Psoas muscle (tissue), 8 donors: Measurements from ENCODE around the gene EIF4G2. TPM values are rescaled to one million over a fixed set of nuclear protein-coding genes. Genes with fewer than 3 reads are reported as not detected.

Experiments
- ATAC-seq, 4 donors: fragments of 200-7000 bp; cut with Tn5 transposase; one replicate each; pipeline ENCODE4 v1.9.1; 2020; ENCODE audit warnings: moderate library complexity in 3 of 4, mild to moderate bottlenecking in 2 of 4
- DNase-seq, 2 donors: peaks; one replicate each; pipeline ENCODE4 v3.0.0-alpha.2; 2020
- H3K27ac ChIP-seq: fragments of 200-600 bp; one replicate; pipeline ENCODE4 v1.8.0; 2022
- H3K27me3 ChIP-seq, 3 donors: fragments of 200-600 bp in 1 of 3; one replicate each; pipeline versions ENCODE4 v1.6.1 to v1.8.0; 2013 to 2022; ENCODE audit warnings: low read length in 2 of 3, mild to moderate bottlenecking in 2 of 3, moderate library complexity in 1 of 3; ENCODE audit not compliant: insufficient read depth in 3 of 3
- H3K36me3 ChIP-seq, 2 donors: fragments of 200-600 bp in 1 of 2; one replicate each; pipeline versions ENCODE4 v1.6.1 to v1.8.0; 2013 to 2022; ENCODE audit warnings: low read depth in 1 of 2, mild to moderate bottlenecking in 1 of 2, moderate library complexity in 1 of 2; ENCODE audit not compliant: insufficient read depth in 1 of 2
- H3K4me1 ChIP-seq: fragments of 200-600 bp; one replicate; pipeline ENCODE4 v1.8.0; 2022
- H3K4me3 ChIP-seq: fragments of 200-600 bp; one replicate; pipeline ENCODE4 v1.8.0; 2022; ENCODE audit warnings: mild to moderate bottlenecking
- H3K9me3 ChIP-seq: fragments of 200-600 bp; one replicate; pipeline ENCODE4 v1.8.0; 2022
- WGBS, 3 donors: extraction: QIAGEN DNeasy Blood & Tissue Kit; methylation state at CpG; one replicate each; pipeline versions ENCODE4 v1.1.6 to v1.1.7; 2013; 5-methylcytosine and 5-hydroxymethylcytosine counted together
- intact Hi-C, 2 donors: fragments of 100-400 bp; cut with DNase I; formaldehyde crosslinking; loops; one replicate each; pipeline versions ENCODE4 v1.11.0 to v1.14.2; 2022
- polyA plus RNA-seq, 3 donors: library from polyadenylated mRNA; stranded (reverse); fragments of 200-250 nt; gene quantifications; one replicate each; pipeline ENCODE4 v1.2.3, GENCODE V29; 2013
- total RNA-seq, 4 donors: library from RNA; stranded (reverse); fragmentation: NEBNext Ultra II Directional in 2 of 4; extraction: Animal tissue kit (Norgen Biotek cat#: 25700) in 2 of 4; gene quantifications; one replicate each; pipeline versions ENCODE4 v1.2.1 to v1.2.4, GENCODE V29; 2021 to 2023
- TF ChIP-seq, protein P1 (sequence below): fragments of 200-600 bp; IDR thresholded peaks from one replicate; pipeline ENCODE4 v1.8.0; 2022; ENCODE audit warnings: antibody characterized with exemption
- donor health status: healthy with polysubstance abuse.
- donor health status: DM: no; HTN: no; CAD: no; lungs with moderate emphysema.
- donor health status: Bipolar disorder and iron deficiency.
- donor health status: healthy.
- donor health status: DM: yes; HTN: yes; CAD: no.
- donor health status: DM: no; HTN: no; CAD: no.
- donor health status: DM: no; HTN: no; CAD: no.
- donor health status: DM: yes; HTN: yes; CAD: no.

Gene EIF4G2
- total and polyA plus RNA-seq, 7 donors: 308 to 809 (median 670) TPM

DNA sequence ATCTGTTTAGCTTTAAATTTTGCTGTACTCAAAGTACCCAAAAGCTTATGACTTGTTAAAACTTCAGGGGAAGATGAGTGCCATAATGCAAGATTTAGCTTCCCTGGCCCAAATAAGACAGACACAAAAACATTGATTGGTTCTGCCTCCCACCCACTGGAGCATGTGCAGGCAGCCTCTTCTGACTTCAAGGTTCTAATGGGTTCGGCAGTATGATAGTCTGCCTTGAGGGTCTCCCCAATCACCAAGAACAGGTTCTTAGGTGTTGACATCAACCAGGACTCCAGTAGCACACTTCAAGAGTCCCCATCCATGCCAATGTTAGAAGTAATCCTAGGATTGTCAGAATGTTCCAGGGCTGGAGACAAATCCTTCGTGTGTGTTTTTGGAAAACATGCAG lies 12.5 kb downstream of the EIF4G2 start:
- WGBS, 3 donors: 27 to 43% (median 31%) methylated on average over 2 of the region's 2 CpGs
- peaks cover 7% of the 10 kb centered on the region for H3K4me1 ChIP-seq
- no peak for ATAC-seq
- intact Hi-C loops: loop anchor here in 1 of 2 donors (10.0 kb wide), 1 partner anchor 989 kb away; no protein-coding TSS in a partner anchor
- peaks cover 26 to 59% of the 10 kb centered on the region in 2 donors for H3K36me3 ChIP-seq
- H3K9me3 ChIP-seq: no peaks in the 10 kb centered on the region
- no peaks in the 10 kb centered on the region for H3K27me3 ChIP-seq
- H3K27ac ChIP-seq: no peak overlapping the region
- TF ChIP-seq, protein P1, sequence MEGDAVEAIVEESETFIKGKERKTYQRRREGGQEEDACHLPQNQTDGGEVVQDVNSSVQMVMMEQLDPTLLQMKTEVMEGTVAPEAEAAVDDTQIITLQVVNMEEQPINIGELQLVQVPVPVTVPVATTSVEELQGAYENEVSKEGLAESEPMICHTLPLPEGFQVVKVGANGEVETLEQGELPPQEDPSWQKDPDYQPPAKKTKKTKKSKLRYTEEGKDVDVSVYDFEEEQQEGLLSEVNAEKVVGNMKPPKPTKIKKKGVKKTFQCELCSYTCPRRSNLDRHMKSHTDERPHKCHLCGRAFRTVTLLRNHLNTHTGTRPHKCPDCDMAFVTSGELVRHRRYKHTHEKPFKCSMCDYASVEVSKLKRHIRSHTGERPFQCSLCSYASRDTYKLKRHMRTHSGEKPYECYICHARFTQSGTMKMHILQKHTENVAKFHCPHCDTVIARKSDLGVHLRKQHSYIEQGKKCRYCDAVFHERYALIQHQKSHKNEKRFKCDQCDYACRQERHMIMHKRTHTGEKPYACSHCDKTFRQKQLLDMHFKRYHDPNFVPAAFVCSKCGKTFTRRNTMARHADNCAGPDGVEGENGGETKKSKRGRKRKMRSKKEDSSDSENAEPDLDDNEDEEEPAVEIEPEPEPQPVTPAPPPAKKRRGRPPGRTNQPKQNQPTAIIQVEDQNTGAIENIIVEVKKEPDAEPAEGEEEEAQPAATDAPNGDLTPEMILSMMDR: no peak
- DNase-seq: no peak
- no peak overlapping the region for H3K4me3 ChIP-seq

DNA sequence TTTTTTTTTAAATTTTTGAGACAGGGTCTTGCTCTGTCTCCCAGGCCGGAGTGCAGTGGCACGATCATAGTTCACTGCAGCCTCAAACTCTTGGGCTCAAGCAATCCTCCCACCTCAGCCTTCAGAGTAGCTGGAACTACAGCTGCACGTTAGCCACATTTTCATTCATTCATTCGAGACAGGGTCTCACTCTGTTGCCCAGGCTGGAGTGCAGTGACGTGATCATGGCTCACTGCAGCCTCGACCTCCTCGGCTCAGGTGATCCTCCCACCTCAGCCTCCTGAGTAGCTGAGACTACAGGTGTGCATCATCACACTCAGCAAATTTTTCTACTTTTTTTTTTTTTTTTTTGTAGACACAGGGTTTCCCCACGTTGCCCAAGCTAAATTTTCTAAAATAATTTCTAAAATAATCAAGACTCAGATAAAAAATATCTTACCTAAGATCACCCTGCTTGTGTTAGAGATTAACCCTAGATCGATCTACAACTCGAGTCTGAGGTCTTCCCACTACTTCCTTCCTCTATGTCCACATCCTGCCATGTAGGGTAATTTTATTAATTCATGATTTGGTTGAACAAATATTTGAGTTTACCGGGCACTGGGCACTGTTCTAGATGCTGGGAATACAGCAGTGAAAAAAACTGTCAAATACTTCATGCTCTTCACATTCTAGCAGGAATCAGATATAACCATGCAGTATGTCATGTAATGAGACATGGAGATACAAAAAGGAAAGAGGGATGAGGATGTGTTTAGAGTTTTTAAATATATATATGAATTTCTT lies 15.1 kb downstream of the EIF4G2 start:
- WGBS, 3 donors: 72 to 79% (median 74%) methylated on average over 11 of the region's 11 CpGs

DNA sequence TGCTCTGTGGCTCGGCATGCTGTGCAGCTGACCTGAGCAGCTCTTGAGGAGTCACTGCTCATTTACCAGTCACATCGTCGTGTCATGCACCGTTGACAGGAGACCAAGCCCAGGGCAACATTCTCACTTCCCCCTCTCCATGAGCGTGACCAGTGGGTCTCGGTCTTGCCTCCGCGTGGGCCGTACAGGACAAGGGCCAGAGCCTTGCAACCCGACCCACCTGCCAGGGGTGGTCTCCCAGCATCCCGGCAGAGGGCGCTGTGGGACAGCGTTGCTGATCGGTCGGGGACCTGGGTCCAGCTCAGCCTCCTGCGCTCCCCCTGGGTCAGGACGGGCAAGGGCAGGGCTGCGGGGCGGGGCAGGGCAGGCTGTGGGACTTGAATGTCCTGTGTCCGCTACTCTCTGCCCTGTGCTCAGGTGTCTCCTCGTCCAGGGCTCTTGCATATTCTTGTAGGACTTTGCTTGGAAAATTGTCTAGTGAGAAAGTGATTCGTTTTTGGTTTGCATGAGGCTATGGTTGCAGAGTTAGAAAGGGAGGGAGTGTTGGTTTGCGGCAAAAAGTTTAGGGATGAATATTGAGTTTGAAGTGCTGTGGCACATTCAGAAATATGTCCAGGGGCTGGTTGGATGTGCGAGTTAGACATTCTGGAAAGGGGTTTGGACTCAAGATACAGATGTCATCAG lies 16.2 kb downstream of the EIF4G2 start:
- H3K27me3 ChIP-seq: no peaks in the 10 kb centered on the region
- 7 to 10% (median 9%) methylated on average over 24 of the region's 24 CpGs for WGBS, 3 donors
- TF ChIP-seq, protein P1: peak; percentile 86
- H3K9me3 ChIP-seq: no peaks in the 10 kb centered on the region
- H3K4me3 ChIP-seq: peak overlapping the region; percentile 44
- H3K27ac ChIP-seq: no peak overlapping the region
- ATAC-seq (peak; percentile 90 to 94 (median 94)), DNase-seq (peak; percentile 91 to 95)
- H3K36me3 ChIP-seq: peaks cover 5 to 22% of the 10 kb centered on the region in 2 donors
- intact Hi-C loops: loop anchor here (1.0 to 10.0 kb wide), 4 partner anchors 115 to 992 kb away; no protein-coding TSS in a partner anchor
- H3K4me1 ChIP-seq: peaks cover 5% of the 10 kb centered on the region

More for the DNA sequence above, 15.1 kb downstream of the EIF4G2 start:
- TF ChIP-seq, protein P1: no peak
- Histone ChIP-seq H3K36me3 (peaks cover 8 to 33% of the 10 kb centered on the region in 2 donors), H3K4me3 (no peak overlapping the region), H3K9me3 (no peaks in the 10 kb centered on the region), H3K27me3 (no peaks in the 10 kb centered on the region), H3K4me1 (peaks cover 7% of the 10 kb centered on the region), H3K27ac (no peak overlapping the region)
- intact Hi-C loops: loop anchor here (5.0 to 10.0 kb wide), 3 partner anchors 114 to 991 kb away; no protein-coding TSS in a partner anchor
- DNase-seq (no peak), ATAC-seq (no peak)

DNA sequence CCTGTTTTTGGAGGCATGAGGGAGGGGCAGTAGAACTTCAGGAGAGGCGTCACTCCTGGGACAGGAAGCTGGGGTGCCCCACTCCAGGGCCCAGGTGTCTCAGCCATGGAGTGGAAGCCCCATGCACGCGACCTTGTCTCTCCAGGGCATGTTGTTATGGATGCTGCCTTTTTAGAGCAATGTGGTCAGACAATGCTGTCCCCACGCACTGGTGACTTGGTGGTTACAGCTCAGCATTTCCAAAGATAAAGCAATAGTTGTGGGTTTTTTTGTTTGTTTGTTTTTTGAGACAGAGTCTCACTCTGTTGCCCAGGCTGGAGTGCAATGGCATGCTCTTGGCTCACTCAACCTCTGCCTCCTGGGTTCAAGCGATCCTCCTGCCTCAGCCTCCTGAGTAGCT lies 22.3 kb downstream of the EIF4G2 start:
- Histone ChIP-seq H3K27ac (no peak overlapping the region), H3K27me3 (no peaks in the 10 kb centered on the region), H3K9me3 (no peaks in the 10 kb centered on the region), H3K4me3 (no peak overlapping the region), H3K4me1 (peaks cover 12% of the 10 kb centered on the region), H3K36me3 (no peaks in the 10 kb centered on the region)
- 94 to 97% (median 94%) methylated on average over 5 of the region's 5 CpGs for WGBS, 3 donors
- TF ChIP-seq, protein P1: no peak
- no peak for ATAC-seq
- intact Hi-C loops: no loop called here
- no peak for DNase-seq
